Measurements from ENCODE around the gene EEPD1.
"Not testable (repeated sequence)": the region's sequence is repeated elsewhere in the genome, so short reads cannot be mapped to it uniquely, and the experiment has no call there.

EEPD1 gene

GRCh38 chr7:36217961-36218284 lies 64.9 kb downstream of the EEPD1 start:
- TF ChIP-seq ZNF274 (IDR thresholded peaks at IDR 0.05; ENCODE audit: low read depth, low read length), result no peak
- H3K4me3 ChIP-seq (ENCODE audit: low read length), result no peak overlapping the region

GRCh38 chr7:36219429-36219828 lies 66.4 kb downstream of the EEPD1 start:
- TF ChIP-seq ZNF274 (IDR thresholded peaks at IDR 0.05; ENCODE audit: low read depth, low read length), result no peak
- no peak overlapping the region for H3K4me3 ChIP-seq (ENCODE audit: low read length)

- no peak for TF ChIP-seq ZNF274 (IDR thresholded peaks at IDR 0.05; ENCODE audit: low read depth, low read length)
- no peak overlapping the region for H3K4me3 ChIP-seq (ENCODE audit: low read length)
These were observed 70.8 kb downstream of the EEPD1 start for GRCh38 chr7:36223851-36224250.

GRCh38 chr7:36224934-36225858 lies 72.1 kb downstream of the EEPD1 start:
- H3K4me3 ChIP-seq (ENCODE audit: low read length), result no peak overlapping the region
- no peak for TF ChIP-seq ZNF274 (IDR thresholded peaks at IDR 0.05; ENCODE audit: low read depth, low read length)

- no peak for TF ChIP-seq ZNF274 (IDR thresholded peaks at IDR 0.05; ENCODE audit: low read depth, low read length)
- no peak overlapping the region for H3K4me3 ChIP-seq (ENCODE audit: low read length)
These were observed 73.1 kb downstream of the EEPD1 start for GRCh38 chr7:36226151-36226550.

- no peak overlapping the region for H3K4me3 ChIP-seq (ENCODE audit: low read length)
- no peak for TF ChIP-seq ZNF274 (IDR thresholded peaks at IDR 0.05; ENCODE audit: low read depth, low read length)
These were observed 74.2 kb downstream of the EEPD1 start for GRCh38 chr7:36227223-36227622.

- no peak overlapping the region for H3K4me3 ChIP-seq (ENCODE audit: low read length)
- TF ChIP-seq ZNF274 (IDR thresholded peaks at IDR 0.05; ENCODE audit: low read depth, low read length), result no peak
These were observed 75.0 kb downstream of the EEPD1 start for GRCh38 chr7:36228039-36228438.

- TF ChIP-seq ZNF274 (IDR thresholded peaks at IDR 0.05; ENCODE audit: low read depth, low read length), result no peak
These were observed 78.4 kb downstream of the EEPD1 start for GRCh38 chr7:36231406-36231805.

GRCh38 chr7:36232555-36232954 lies 79.5 kb downstream of the EEPD1 start:
- no peak for TF ChIP-seq ZNF274 (IDR thresholded peaks at IDR 0.05; ENCODE audit: low read depth, low read length)
- no peak overlapping the region for H3K4me3 ChIP-seq (ENCODE audit: low read length)

More at GRCh38 chr7:36231406-36231805, 78.4 kb downstream of the EEPD1 start:
- no peak overlapping the region for H3K4me3 ChIP-seq (ENCODE audit: low read length)

- no peak for TF ChIP-seq ZNF274 (IDR thresholded peaks at IDR 0.05; ENCODE audit: low read depth, low read length)
- H3K4me3 ChIP-seq (ENCODE audit: low read length), result no peak overlapping the region
These were observed 80.0 kb downstream of the EEPD1 start for GRCh38 chr7:36232971-36233550.

GRCh38 chr7:36236073-36236472 lies 83.0 kb downstream of the EEPD1 start:
- H3K4me3 ChIP-seq (ENCODE audit: low read length), result no peak overlapping the region
- TF ChIP-seq ZNF274 (IDR thresholded peaks at IDR 0.05; ENCODE audit: low read depth, low read length), result no peak

- no peak for TF ChIP-seq ZNF274 (IDR thresholded peaks at IDR 0.05; ENCODE audit: low read depth, low read length)
- H3K4me3 ChIP-seq (ENCODE audit: low read length), result no peak overlapping the region
These were observed 85.1 kb downstream of the EEPD1 start for GRCh38 chr7:36238138-36238537.

- H3K4me3 ChIP-seq (ENCODE audit: low read length), result not testable (repeated sequence)
These were observed 90.3 kb downstream of the EEPD1 start for GRCh38 chr7:36243356-36243755.

- H3K4me3 ChIP-seq (ENCODE audit: low read length), result not testable (repeated sequence)
These were observed 90.9 kb downstream of the EEPD1 start for GRCh38 chr7:36244001-36244400.

- H3K4me3 ChIP-seq (ENCODE audit: low read length), result no peak overlapping the region
These were observed 91.4 kb downstream of the EEPD1 start for GRCh38 chr7:36244429-36244828.

More at GRCh38 chr7:36244429-36244828, 91.4 kb downstream of the EEPD1 start:
- TF ChIP-seq ZNF274 (IDR thresholded peaks at IDR 0.05; ENCODE audit: low read depth, low read length), result no peak

All from GM08714 (cell line).